Astrocyte of the cerebellum (primary cell): ENCODE results near the gene RANBP1.
"Not testable (repeated sequence)": the region's sequence is repeated elsewhere in the genome, so short reads cannot be mapped to it uniquely, and the experiment has no call there.

Experiments
- DNase-seq: peaks from one replicate; pipeline ENCODE4 v3.0.0-alpha.2; 2011; ENCODE audit warnings: low read depth
- H3K4me3 ChIP-seq: 2 replicates; pipeline ENCODE4 v1.5.1; 2011; ENCODE audit warnings: mild to moderate bottlenecking, low read depth, low read length, moderate library complexity
- CTCF ChIP-seq: IDR thresholded peaks from 2 replicates; pipeline ENCODE4 v1.5.1; 2012; ENCODE audit warnings: low read length, low read depth, moderate library complexity, mild to moderate bottlenecking; ENCODE audit errors: missing control alignments
- in situ Hi-C: cut with HindIII; loops from 2 replicates; pipeline ENCODE4 v1.10.0; 2017; ENCODE audit warnings: low sequenced_read_pairs

RANBP1 gene

GRCh38 chr22:20158391-20159036 lies 42.6 kb downstream of the RANBP1 start:
- TF ChIP-seq CTCF: no peak
- in situ Hi-C loops: no loop called here
- no peak overlapping the region for H3K4me3 ChIP-seq
- DNase-seq: no peak

- in situ Hi-C loops: no loop called here
- no peak overlapping the region for H3K4me3 ChIP-seq
- no peak for TF ChIP-seq CTCF
- no peak for DNase-seq
Measured at GRCh38 chr22:20159076-20159475, 43.2 kb downstream of the RANBP1 start.

GRCh38 chr22:20159531-20159930 lies 43.6 kb downstream of the RANBP1 start:
- DNase-seq, H3K4me3 ChIP-seq, in situ Hi-C loops: not testable (repeated sequence)

GRCh38 chr22:20160041-20160440 lies 44.1 kb downstream of the RANBP1 start:
- in situ Hi-C loops: no loop called here
- TF ChIP-seq CTCF: no peak
- no peak for DNase-seq
- no peak overlapping the region for H3K4me3 ChIP-seq

- no peak for TF ChIP-seq CTCF
- in situ Hi-C loops: no loop called here
Measured at GRCh38 chr22:20164863-20165262, 49.0 kb downstream of the RANBP1 start.

GRCh38 chr22:20165421-20165820 lies 49.5 kb downstream of the RANBP1 start:
- in situ Hi-C loops: no loop called here

More at GRCh38 chr22:20164863-20165262, 49.0 kb downstream of the RANBP1 start:
- no peak for DNase-seq
- no peak overlapping the region for H3K4me3 ChIP-seq

More at GRCh38 chr22:20165421-20165820, 49.5 kb downstream of the RANBP1 start:
- TF ChIP-seq CTCF: no peak
- DNase-seq: no peak
- H3K4me3 ChIP-seq: no peak overlapping the region
